HCT116 (cell line): ENCODE results near the gene BAZ1B. TPM values are rescaled to one million over a fixed set of nuclear protein-coding genes. Genes with fewer than 3 reads are reported as not detected.

Experiments
- ATAC-seq: fragments of 200-7000 bp; cut with Tn5 transposase; 2 replicates; pipeline ENCODE4 v1.9.1; 2020; ENCODE audit warnings: mild to moderate bottlenecking, moderate library complexity
- BruUV-seq: library from RNA; stranded (reverse); fragments of 400-500 nt; replicated peaks from 2 replicates; lab custom pipeline; 2021; lab: Mats Ljungman, UMichigan
- CTCF ChIA-PET: fragments of 300-600 bp; sonication (Branson Sonifier 250); formaldehyde crosslinking; loops from one replicate; lab custom pipeline; 2021; ENCODE audit warnings: antibody characterized with exemption; lab: Charles Lee
- POLR2A ChIA-PET: fragments of 300-600, 350-600 bp; sonication (Branson Sonifier 250); formaldehyde crosslinking; loops from one replicate; lab custom pipeline; 2021; ENCODE audit warnings: antibody characterized with exemption; lab: Charles Lee
- RAD21 ChIA-PET, 2 experiments: fragments of 300-600 bp; sonication (Branson Sonifier 250); formaldehyde crosslinking; loops; one replicate each; lab custom pipeline; 2023; ENCODE audit warnings: low total read pairs in 2 of 2; ENCODE audit not compliant: uncharacterized antibody in 2 of 2, unreplicated experiment in 2 of 2, low non-redundant PET in 1 of 2; lab: Charles Lee
- DNase-seq: peaks from one replicate; pipeline ENCODE4 v3.0.0-alpha.2; 2010; ENCODE audit warnings: low read depth, low spot score
- H2AFZ ChIP-seq: fragments of 200-600 bp; shearing (Covaris generic), sonication (generic); 2 replicates; pipeline ENCODE4 v1.6.1; 2017; ENCODE audit warnings: low read depth, mixed run types, mixed read lengths, antibody characterized with exemption, low read length; ENCODE audit not compliant: poor library complexity, severe bottlenecking
- H3K27ac ChIP-seq: 2 replicates; pipeline ENCODE4 v1.5.1; 2012; ENCODE audit warnings: low read depth, low read length
- H3K27me3 ChIP-seq: fragments of 200-600 bp; sonication (generic); 2 replicates; pipeline ENCODE4 v1.6.1; 2016; ENCODE audit warnings: mixed run types, low read length, mixed read lengths; ENCODE audit not compliant: insufficient read depth
- H3K36me3 ChIP-seq, 2 experiments: fragments of 200-500 bp in 1 of 2; fragments of 200-600 bp in 1 of 2; sonication (Bioruptor generic) in 1 of 2; sonication (generic) in 1 of 2; 2 replicates each; pipeline versions ENCODE4 v1.5.1 to v1.6.1; 2014 to 2016; ENCODE audit warnings: low read length in 2 of 2, inconsistent platforms in 1 of 2, mixed read lengths in 1 of 2, mixed run types in 1 of 2; ENCODE audit not compliant: insufficient read depth in 2 of 2, control insufficient read depth in 1 of 2
- H3K4me1 ChIP-seq, 2 experiments: fragments of 200-600 bp in 1 of 2; sonication (generic) in 1 of 2; 2 replicates each; pipeline versions ENCODE4 v1.5.1 to v1.6.1; 2012 to 2017; ENCODE audit warnings: low read length in 2 of 2, inconsistent platforms in 1 of 2, mild to moderate bottlenecking in 1 of 2, mixed read lengths in 1 of 2, mixed run types in 1 of 2, moderate library complexity in 1 of 2; ENCODE audit not compliant: insufficient read depth in 2 of 2, control insufficient read depth in 1 of 2
- H3K4me2 ChIP-seq: fragments of 200-600 bp; sonication (generic); 2 replicates; pipeline ENCODE4 v1.6.1; 2017; ENCODE audit warnings: mixed run types, low read length, mixed read lengths
- H3K4me3 ChIP-seq, 2 experiments: fragments of 200-600 bp in 1 of 2; sonication (generic) in 1 of 2; replicated peaks in 1 of 2; 2 replicates each; pipeline ENCODE4 v1.5.1; 2011 to 2016; ENCODE audit warnings: low read length in 2 of 2, control low read depth in 1 of 2, low read depth in 1 of 2, mild to moderate bottlenecking in 1 of 2, mixed read lengths in 1 of 2, mixed run types in 1 of 2
- H3K79me2 ChIP-seq: fragments of 200-600 bp; sonication (generic); 2 replicates; pipeline ENCODE4 v1.6.1; 2017; ENCODE audit warnings: mild to moderate bottlenecking, mixed run types, low read length, moderate library complexity, mixed read lengths; ENCODE audit not compliant: insufficient read depth
- H3K9ac ChIP-seq: fragments of 200-600 bp; sonication (generic); 2 replicates; pipeline ENCODE4 v1.6.1; 2016; ENCODE audit warnings: low read length, mixed read lengths
- H3K9me2 ChIP-seq: fragments of 200-600 bp; sonication (generic), shearing (Covaris generic); 2 replicates; pipeline ENCODE4 v1.6.1; 2017; ENCODE audit warnings: mixed run types, mild to moderate bottlenecking, moderate library complexity; ENCODE audit not compliant: insufficient read depth
- H3K9me3 ChIP-seq, 2 experiments: fragments of 200-500 bp in 1 of 2; fragments of 200-600 bp in 1 of 2; sonication (Bioruptor generic) in 1 of 2; sonication (generic) in 1 of 2; 2 replicates each; pipeline ENCODE4 v1.6.1; 2014 to 2017; ENCODE audit warnings: low read length in 2 of 2, mixed read lengths in 2 of 2, inconsistent platforms in 1 of 2, low read depth in 1 of 2, mild to moderate bottlenecking in 1 of 2, mixed run types in 1 of 2, moderate library complexity in 1 of 2; ENCODE audit not compliant: control insufficient read depth in 1 of 2, insufficient read depth in 1 of 2
- H4K20me1 ChIP-seq: fragments of 200-600 bp; sonication (generic), shearing (Covaris generic); 2 replicates; pipeline ENCODE4 v1.6.1; 2017; ENCODE audit warnings: mixed run types, mild to moderate bottlenecking, moderate library complexity; ENCODE audit not compliant: insufficient read depth
- CBX3 ChIP-seq: IDR thresholded peaks from 2 replicates; pipeline ENCODE4 v1.6.1; 2012; ENCODE audit warnings: low read depth
- CEBPB ChIP-seq: IDR thresholded peaks from 2 replicates; pipeline ENCODE4 v1.6.1; 2012; ENCODE audit warnings: low read depth
- EGR1 ChIP-seq: IDR thresholded peaks from 2 replicates; pipeline ENCODE4 v1.6.1; 2012; ENCODE audit warnings: low read depth
- ELF1 ChIP-seq: IDR thresholded peaks from 2 replicates; pipeline ENCODE4 v1.6.1; 2012; ENCODE audit warnings: low read depth, borderline replicate concordance
- EZH2phosphoT487 ChIP-seq: fragments of 200-600 bp; IDR thresholded peaks from 2 replicates; pipeline ENCODE4 v1.6.1; 2018; ENCODE audit warnings: antibody characterized with exemption, borderline replicate concordance
- FOSL1 ChIP-seq: IDR thresholded peaks from 2 replicates; pipeline ENCODE4 v1.6.1; 2012; ENCODE audit warnings: low read depth
- JUND ChIP-seq: IDR thresholded peaks from 2 replicates; pipeline ENCODE4 v1.6.1; 2012
- POLR2A ChIP-seq: IDR thresholded peaks from 2 replicates; pipeline ENCODE4 v1.7.0; 2011; ENCODE audit warnings: borderline replicate concordance; ENCODE audit not compliant: insufficient read depth, insufficient read length; ENCODE audit errors: extremely low read depth
- POLR2AphosphoS5 ChIP-seq: IDR thresholded peaks from 2 replicates; pipeline ENCODE4 v1.6.1; 2011; ENCODE audit warnings: mild to moderate bottlenecking, low read depth, low read length, moderate library complexity
- RAD21 ChIP-seq: IDR thresholded peaks from 2 replicates; pipeline ENCODE4 v1.6.1; 2012; ENCODE audit warnings: low read depth, mild to moderate bottlenecking
- SRF ChIP-seq: IDR thresholded peaks from 2 replicates; pipeline ENCODE4 v1.6.1; 2012; ENCODE audit warnings: low read depth
- TCF7L2 ChIP-seq: IDR thresholded peaks from 2 replicates; pipeline ENCODE4 v1.7.0; 2011; ENCODE audit warnings: borderline replicate concordance, inconsistent platforms; ENCODE audit not compliant: insufficient read depth, insufficient read length; ENCODE audit errors: extremely low read depth
- YY1 ChIP-seq: IDR thresholded peaks from 2 replicates; pipeline ENCODE4 v1.6.1; 2011; ENCODE audit warnings: low read length, low read depth, moderate library complexity, mild to moderate bottlenecking; ENCODE audit not compliant: insufficient replicate concordance; ENCODE audit errors: extremely low read depth
- ZNF274 ChIP-seq: fragments of 200-500 bp; sonication (Bioruptor generic); IDR thresholded peaks from 2 replicates; pipeline ENCODE4 v1.6.1; 2014; ENCODE audit warnings: mild to moderate bottlenecking, low read depth, low read length, inconsistent platforms
- intact Hi-C: fragments of 100-400 bp; cut with micrococcal nuclease; formaldehyde crosslinking; loops from 2 replicates; pipeline ENCODE4 v1.10.0; 2022
- total RNA-seq: library from RNA; stranded (reverse); gene quantifications from one replicate; pipeline ENCODE4 v1.2.1, GENCODE V29; 2021; ENCODE audit not compliant: unreplicated experiment
- TF ChIP-seq, protein P1 (sequence below): IDR thresholded peaks from 2 replicates; pipeline ENCODE4 v1.6.1; 2011; ENCODE audit warnings: mild to moderate bottlenecking, low read length, moderate library complexity; ENCODE audit not compliant: insufficient replicate concordance; ENCODE audit errors: extremely low read depth
- TF ChIP-seq, protein P2 (sequence below), 3 experiments: fragments of 200-600 bp in 1 of 3; sonication (generic) in 1 of 3; IDR thresholded peaks in 2 of 3; conservative IDR thresholded peaks in 1 of 3; 2 replicates each; pipeline ENCODE4 v1.5.1; 2012 to 2017; ENCODE audit warnings: low read depth in 2 of 3, low read length in 2 of 3, antibody characterized with exemption in 1 of 3, borderline replicate concordance in 1 of 3, control low read depth in 1 of 3, mild to moderate bottlenecking in 1 of 3, mixed read lengths in 1 of 3, mixed run types in 1 of 3, moderate library complexity in 1 of 3; ENCODE audit not compliant: insufficient read depth in 1 of 3
- TF ChIP-seq, protein P3 (sequence below): IDR thresholded peaks from 2 replicates; pipeline ENCODE4 v1.6.1; 2012
- TF ChIP-seq, protein P4 (sequence below): IDR thresholded peaks from 2 replicates; pipeline ENCODE4 v1.6.1; 2012

Gene BAZ1B
- total RNA-seq, 1 experiment from 2014 or later, result 81.1 TPM

DNA sequence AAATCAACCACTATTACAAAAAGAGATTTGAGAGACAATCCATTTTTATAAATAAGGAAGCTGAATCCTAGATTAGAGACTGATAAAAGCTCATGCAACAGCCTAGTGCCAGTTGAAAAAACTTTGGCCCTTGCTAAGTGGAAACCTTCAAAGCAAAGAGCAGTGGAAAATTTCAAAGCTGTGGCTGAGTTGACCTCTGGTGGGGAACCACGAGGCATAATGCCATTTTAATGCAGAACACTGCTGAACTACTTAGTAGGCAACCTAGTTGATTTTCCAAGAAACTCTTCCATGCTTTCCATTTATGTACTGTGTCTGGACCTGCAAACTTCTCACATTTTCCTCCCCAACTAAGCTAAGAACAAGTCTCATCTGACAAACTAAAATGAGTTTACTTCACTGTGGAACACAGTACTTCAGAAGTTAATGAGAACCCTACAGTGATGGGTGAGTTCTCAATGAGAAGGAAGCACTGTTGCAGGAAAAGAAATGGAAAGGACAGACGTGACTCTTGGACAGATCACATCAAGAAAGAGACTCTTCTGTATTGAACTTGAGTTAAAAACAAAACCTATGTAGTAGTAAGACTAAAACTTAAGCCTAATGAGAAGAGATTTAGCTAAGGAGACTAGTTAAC, 69.0 kb downstream of the BAZ1B start:
- no peak for DNase-seq
- Histone ChIP-seq H3K27me3 (no peaks in the 10 kb centered on the region), H3K79me2 (peaks cover 86% of the 10 kb centered on the region), H3K4me1 (no peaks in the 10 kb centered on the region), H3K36me3 (peaks cover 54 to 57% of the 10 kb centered on the region in 2 experiments), H3K9me3 (no peaks in the 10 kb centered on the region), H2AFZ (no peak overlapping the region), H3K4me2 (no peak overlapping the region), H3K9ac (no peak overlapping the region), H3K27ac (no peak overlapping the region), H3K9me2 (no peaks in the 10 kb centered on the region), H3K4me3 (no peak overlapping the region), H4K20me1 (peaks cover 11% of the 10 kb centered on the region; the same call in 1 of the 2 replicates)
- BruUV-seq, result no TSS peak
- ATAC-seq, result no peak
- ChIA-PET POLR2A (no interaction called here), CTCF (interaction anchor here (1.1 kb wide), 1 partner anchor 111 kb away, joined by 4 read pairs; no protein-coding TSS in a partner anchor), RAD21 (interaction anchor here in 1 of 2 experiments (0.6 kb wide), 1 partner anchor 146 kb away, joined by 4 read pairs; no protein-coding TSS in a partner anchor)
- intact Hi-C loops, result loop anchor here (1.0 kb wide), 1 partner anchor 111 kb away; no protein-coding TSS in a partner anchor
- TF ChIP-seq ELF1, result no peak
- TF ChIP-seq, protein P1, sequence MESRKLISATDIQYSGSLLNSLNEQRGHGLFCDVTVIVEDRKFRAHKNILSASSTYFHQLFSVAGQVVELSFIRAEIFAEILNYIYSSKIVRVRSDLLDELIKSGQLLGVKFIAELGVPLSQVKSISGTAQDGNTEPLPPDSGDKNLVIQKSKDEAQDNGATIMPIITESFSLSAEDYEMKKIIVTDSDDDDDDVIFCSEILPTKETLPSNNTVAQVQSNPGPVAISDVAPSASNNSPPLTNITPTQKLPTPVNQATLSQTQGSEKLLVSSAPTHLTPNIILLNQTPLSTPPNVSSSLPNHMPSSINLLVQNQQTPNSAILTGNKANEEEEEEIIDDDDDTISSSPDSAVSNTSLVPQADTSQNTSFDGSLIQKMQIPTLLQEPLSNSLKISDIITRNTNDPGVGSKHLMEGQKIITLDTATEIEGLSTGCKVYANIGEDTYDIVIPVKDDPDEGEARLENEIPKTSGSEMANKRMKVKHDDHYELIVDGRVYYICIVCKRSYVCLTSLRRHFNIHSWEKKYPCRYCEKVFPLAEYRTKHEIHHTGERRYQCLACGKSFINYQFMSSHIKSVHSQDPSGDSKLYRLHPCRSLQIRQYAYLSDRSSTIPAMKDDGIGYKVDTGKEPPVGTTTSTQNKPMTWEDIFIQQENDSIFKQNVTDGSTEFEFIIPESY, result no peak
- no peak for TF ChIP-seq EGR1
- TF ChIP-seq, protein P2, sequence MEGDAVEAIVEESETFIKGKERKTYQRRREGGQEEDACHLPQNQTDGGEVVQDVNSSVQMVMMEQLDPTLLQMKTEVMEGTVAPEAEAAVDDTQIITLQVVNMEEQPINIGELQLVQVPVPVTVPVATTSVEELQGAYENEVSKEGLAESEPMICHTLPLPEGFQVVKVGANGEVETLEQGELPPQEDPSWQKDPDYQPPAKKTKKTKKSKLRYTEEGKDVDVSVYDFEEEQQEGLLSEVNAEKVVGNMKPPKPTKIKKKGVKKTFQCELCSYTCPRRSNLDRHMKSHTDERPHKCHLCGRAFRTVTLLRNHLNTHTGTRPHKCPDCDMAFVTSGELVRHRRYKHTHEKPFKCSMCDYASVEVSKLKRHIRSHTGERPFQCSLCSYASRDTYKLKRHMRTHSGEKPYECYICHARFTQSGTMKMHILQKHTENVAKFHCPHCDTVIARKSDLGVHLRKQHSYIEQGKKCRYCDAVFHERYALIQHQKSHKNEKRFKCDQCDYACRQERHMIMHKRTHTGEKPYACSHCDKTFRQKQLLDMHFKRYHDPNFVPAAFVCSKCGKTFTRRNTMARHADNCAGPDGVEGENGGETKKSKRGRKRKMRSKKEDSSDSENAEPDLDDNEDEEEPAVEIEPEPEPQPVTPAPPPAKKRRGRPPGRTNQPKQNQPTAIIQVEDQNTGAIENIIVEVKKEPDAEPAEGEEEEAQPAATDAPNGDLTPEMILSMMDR (IDR thresholded peaks at IDR 0.05 in 2 of 3, conservative IDR thresholded peaks at IDR 0.05 in 1 of 3; ENCODE audit: borderline replicate concordance in 1 of 3, insufficient read depth in 1 of 3, low read depth in 2 of 3, low read length in 2 of 3), result no peak
- TF ChIP-seq, protein P3, sequence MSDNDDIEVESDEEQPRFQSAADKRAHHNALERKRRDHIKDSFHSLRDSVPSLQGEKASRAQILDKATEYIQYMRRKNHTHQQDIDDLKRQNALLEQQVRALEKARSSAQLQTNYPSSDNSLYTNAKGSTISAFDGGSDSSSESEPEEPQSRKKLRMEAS, result no peak
- TF ChIP-seq CEBPB, result no peak
- no peak for TF ChIP-seq FOSL1
- no peak for TF ChIP-seq YY1
- TF ChIP-seq EZH2phosphoT487, result no peak
- TF ChIP-seq POLR2A, result no peak
- no peak for TF ChIP-seq TCF7L2
- no peak for TF ChIP-seq SRF
- no peak for TF ChIP-seq RAD21
- TF ChIP-seq, protein P4, sequence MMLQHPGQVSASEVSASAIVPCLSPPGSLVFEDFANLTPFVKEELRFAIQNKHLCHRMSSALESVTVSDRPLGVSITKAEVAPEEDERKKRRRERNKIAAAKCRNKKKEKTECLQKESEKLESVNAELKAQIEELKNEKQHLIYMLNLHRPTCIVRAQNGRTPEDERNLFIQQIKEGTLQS, result no peak
- TF ChIP-seq POLR2AphosphoS5, result no peak
- no peak for TF ChIP-seq JUND
- TF ChIP-seq ZNF274, result no peak
- no peak for TF ChIP-seq CBX3
